ENCODE data around the gene CNTN1.

GRCh38 chr12:41074473-41074769 is 382.2 kb downstream of the CNTN1 start:
- TF ChIP-seq, protein P1, sequence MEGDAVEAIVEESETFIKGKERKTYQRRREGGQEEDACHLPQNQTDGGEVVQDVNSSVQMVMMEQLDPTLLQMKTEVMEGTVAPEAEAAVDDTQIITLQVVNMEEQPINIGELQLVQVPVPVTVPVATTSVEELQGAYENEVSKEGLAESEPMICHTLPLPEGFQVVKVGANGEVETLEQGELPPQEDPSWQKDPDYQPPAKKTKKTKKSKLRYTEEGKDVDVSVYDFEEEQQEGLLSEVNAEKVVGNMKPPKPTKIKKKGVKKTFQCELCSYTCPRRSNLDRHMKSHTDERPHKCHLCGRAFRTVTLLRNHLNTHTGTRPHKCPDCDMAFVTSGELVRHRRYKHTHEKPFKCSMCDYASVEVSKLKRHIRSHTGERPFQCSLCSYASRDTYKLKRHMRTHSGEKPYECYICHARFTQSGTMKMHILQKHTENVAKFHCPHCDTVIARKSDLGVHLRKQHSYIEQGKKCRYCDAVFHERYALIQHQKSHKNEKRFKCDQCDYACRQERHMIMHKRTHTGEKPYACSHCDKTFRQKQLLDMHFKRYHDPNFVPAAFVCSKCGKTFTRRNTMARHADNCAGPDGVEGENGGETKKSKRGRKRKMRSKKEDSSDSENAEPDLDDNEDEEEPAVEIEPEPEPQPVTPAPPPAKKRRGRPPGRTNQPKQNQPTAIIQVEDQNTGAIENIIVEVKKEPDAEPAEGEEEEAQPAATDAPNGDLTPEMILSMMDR (IDR thresholded peaks at IDR 0.05) = no peak
- TF ChIP-seq POLR2A (IDR thresholded peaks at IDR 0.05) = no peak
- no peak for TF ChIP-seq EP300 (IDR thresholded peaks at IDR 0.05)

All from ovary (tissue), 3 donors.